B cell (primary cell): Measurements from ENCODE around the gene PTPN11.

ENCODE experiments used
- CTCF ChIP-seq: fragments of 200-600 bp; IDR thresholded peaks from one replicate; pipeline ENCODE4 v1.8.0; 2022; ENCODE audit warnings: antibody characterized with exemption, mild to moderate bottlenecking
- EZH2 ChIP-seq: IDR thresholded peaks from 2 replicates; pipeline ENCODE4 v1.6.1; 2012; ENCODE audit warnings: borderline replicate concordance, low read depth, mild to moderate bottlenecking, moderate library complexity, low read length; ENCODE audit not compliant: insufficient read depth, poor library complexity, severe bottlenecking

- TF ChIP-seq CTCF (no peak), EZH2 (no peak)
These were observed 97.1 kb downstream of the PTPN11 start for GRCh38 chr12:112515868-112516267.
